Sciatic nerve (tissue), 2 donors: ENCODE results near the gene LHFPL5. TPM values are rescaled to one million over a fixed set of nuclear protein-coding genes. Genes with fewer than 3 reads are reported as not detected.
A peak's percentile ranks its signal among the peaks of the same experiment; 100 is the strongest.

Experiments
- ATAC-seq: fragments of 200-7000 bp; cut with Tn5 transposase; one replicate; pipeline ENCODE4 v1.9.1; 2020; ENCODE audit warnings: mild to moderate bottlenecking, moderate library complexity
- DNase-seq: peaks from one replicate; pipeline ENCODE4 v3.0.0-alpha.2; 2020; ENCODE audit warnings: low spot score
- intact Hi-C: fragments of 100-400 bp; cut with DNase I; formaldehyde crosslinking; loops from one replicate; pipeline ENCODE4 v1.14.2; 2022
- total RNA-seq: library from RNA; stranded (reverse); fragmentation: NEBNext Ultra II Directional; extraction: Animal tissue kit (Norgen Biotek cat#: 25700); gene quantifications from one replicate; pipeline ENCODE4 v1.2.1, GENCODE V29; 2021
- donor health status: DM: no; HTN: no; CAD: no.
- donor health status: DM: no; HTN: no; CAD: no.

The LHFPL5 gene
- not detected for total RNA-seq

GRCh38 chr6:35804996-35805736 is at the start of gene LHFPL5:
TSS of gene LHFPL5 (plus strand) at chr6:35805352. CDS start at chr6:35805671, 319 bp downstream.
- no peak for DNase-seq
- ATAC-seq = peak; percentile 52
- intact Hi-C loops = no loop called here

GRCh38 chr6:35757456-35758123 is 47.6 kb upstream of the LHFPL5 start:
- ATAC-seq (no peak), DNase-seq (no peak)
- intact Hi-C loops = no loop called here

GRCh38 chr6:35759426-35759825 is 45.7 kb upstream of the LHFPL5 start:
- DNase-seq (no peak), ATAC-seq (no peak)
- intact Hi-C loops = no loop called here

GRCh38 chr6:35765739-35766138 is 39.4 kb upstream of the LHFPL5 start:
- intact Hi-C loops = no loop called here
- ATAC-seq (no peak), DNase-seq (no peak)

- intact Hi-C loops = no loop called here
- ATAC-seq (no peak), DNase-seq (no peak)
These were observed 35.9 kb upstream of the LHFPL5 start for GRCh38 chr6:35769211-35769610.

GRCh38 chr6:35771343-35771627 is 33.9 kb upstream of the LHFPL5 start:
- DNase-seq (no peak), ATAC-seq (no peak)
- intact Hi-C loops = no loop called here

GRCh38 chr6:35774116-35774794 is 30.9 kb upstream of the LHFPL5 start:
- no peak for ATAC-seq
- DNase-seq = no peak
- intact Hi-C loops = no loop called here

- intact Hi-C loops = no loop called here
- DNase-seq (no peak), ATAC-seq (no peak)
These were observed 30.1 kb upstream of the LHFPL5 start for GRCh38 chr6:35775031-35775430.

- DNase-seq (no peak), ATAC-seq (no peak)
- intact Hi-C loops = no loop called here
These were observed 28.6 kb upstream of the LHFPL5 start, which contains the start of gene CLPSL2 for GRCh38 chr6:35776364-35777215. TSS of gene CLPSL2 (plus strand) at chr6:35776598. CDS start at chr6:35776619, 21 bp downstream.

GRCh38 chr6:35777356-35778102 is 27.6 kb upstream of the LHFPL5 start:
- DNase-seq (no peak), ATAC-seq (no peak)
- intact Hi-C loops = no loop called here

- ATAC-seq (no peak), DNase-seq (no peak)
These were observed 26.7 kb upstream of the LHFPL5 start for GRCh38 chr6:35778437-35778836.

GRCh38 chr6:35780719-35781118 is 24.4 kb upstream of the LHFPL5 start, which contains the start of gene CLPSL1:
TSS of gene CLPSL1 (plus strand) at chr6:35781019. CDS start at chr6:35781111, 92 bp downstream.
- DNase-seq (no peak), ATAC-seq (no peak)
- intact Hi-C loops = no loop called here

More at GRCh38 chr6:35778437-35778836, 26.7 kb upstream of the LHFPL5 start:
- intact Hi-C loops = no loop called here

GRCh38 chr6:35781290-35781689 is 23.9 kb upstream of the LHFPL5 start:
- ATAC-seq = no peak
- DNase-seq = no peak
- intact Hi-C loops = no loop called here

- intact Hi-C loops = no loop called here
- ATAC-seq (no peak), DNase-seq (no peak)
These were observed 22.7 kb upstream of the LHFPL5 start for GRCh38 chr6:35782424-35782823.

GRCh38 chr6:35784200-35784599 is 21.0 kb upstream of the LHFPL5 start:
- no peak for DNase-seq
- intact Hi-C loops = no loop called here
- ATAC-seq = no peak

- intact Hi-C loops = no loop called here
- ATAC-seq (no peak), DNase-seq (no peak)
These were observed 18.9 kb upstream of the LHFPL5 start for GRCh38 chr6:35786272-35786671.

- ATAC-seq (peak; percentile 15), DNase-seq (no peak)
- intact Hi-C loops = no loop called here
These were observed 18.3 kb upstream of the LHFPL5 start for GRCh38 chr6:35786810-35787209.
